RWPE1 (cell line): ENCODE measurements around the gene TNKS1BP1.

Source experiments
- CTCF ChIA-PET: fragments of 350-600 bp; sonication (Branson Sonifier 250); formaldehyde crosslinking; extraction: SDS; loops from one replicate; lab custom pipeline; 2021; lab: Yijun Ruan, JAX
- POLR2A ChIA-PET: fragments of 400-600 bp; formaldehyde crosslinking; extraction: SDS; loops from one replicate; lab custom pipeline; 2020; ENCODE audit warnings: antibody characterized with exemption; ENCODE audit not compliant: low non-redundant PET; lab: Yijun Ruan, JAX
- DNase-seq: peaks from one replicate; pipeline ENCODE4 v3.0.0; 2012; ENCODE audit warnings: low spot score
- H3K27ac ChIP-seq: fragments of 450-650 bp; 2 replicates; pipeline ENCODE4 v1.5.1; 2017
- CTCF ChIP-seq: fragments of 450-650 bp; conservative IDR thresholded peaks from 2 replicates; pipeline ENCODE4 v1.5.1; 2017; ENCODE audit warnings: low read depth, mild to moderate bottlenecking

Gene TNKS1BP1

DNA sequence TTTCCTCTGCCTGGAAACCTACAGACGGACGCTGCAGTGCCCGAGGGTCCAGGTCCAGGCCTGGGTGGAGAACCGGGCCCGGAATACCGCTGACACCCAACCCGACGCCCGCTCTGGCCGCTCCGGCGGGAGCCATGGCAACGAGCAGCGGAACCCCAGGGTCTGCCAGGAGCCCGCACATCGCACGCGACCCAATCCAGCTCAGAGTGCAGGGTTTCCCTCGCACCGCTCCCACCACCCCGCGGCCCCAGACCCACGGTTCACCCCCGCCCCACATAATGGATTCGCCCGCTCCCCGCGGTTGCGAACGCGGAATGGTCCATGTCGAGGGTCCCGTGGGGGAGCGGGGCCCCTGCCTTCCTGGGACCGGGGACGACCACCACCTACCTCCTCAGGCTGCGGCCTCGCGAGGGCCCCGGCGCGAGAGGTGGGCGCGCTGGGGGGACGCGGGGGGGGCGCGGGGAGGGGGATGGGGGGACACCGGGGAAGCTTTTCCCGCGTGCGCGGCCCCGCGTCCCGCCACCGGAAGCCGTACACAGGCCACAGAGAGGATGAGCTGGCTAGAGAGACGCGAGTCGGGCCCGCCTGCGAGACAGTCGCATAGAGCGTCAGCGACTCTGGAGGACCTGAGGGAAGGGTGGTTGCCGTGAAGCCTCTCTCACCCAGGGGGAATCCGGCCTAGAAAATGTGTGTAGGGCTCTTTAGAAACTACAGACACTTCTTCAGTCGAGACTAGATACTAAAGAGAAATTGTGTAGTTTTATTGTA is 10.8 kb upstream of the TNKS1BP1 start, which contains the start of gene SSRP1:
Gene SSRP1 (minus strand): TSS at position 550 of the 768 bp plus-strand sequence. CDS start 771 bp downstream, outside the sequence.
- no peak for TF ChIP-seq CTCF
- ChIA-PET CTCF (interaction anchor here (0.7 kb wide), 1 partner anchor 412 kb away, joined by 4 read pairs; no protein-coding TSS in a partner anchor), POLR2A (interaction anchor here (0.6 to 1.5 kb wide), 3 partner anchors 10 to 17 kb away, joined by 3 to 11 read pairs (median 3); partner anchors contain the start of gene TNKS1BP1)
- peak; percentile 87 for DNase-seq
- peak within 1 kb of the TSS; percentile 85 for H3K27ac ChIP-seq

- POLR2A ChIA-PET = interaction anchor here (1.1 to 1.5 kb wide), 2 partner anchors 9 to 16 kb away, joined by 3 to 11 read pairs; partner anchors contain the start of gene TNKS1BP1
- TF ChIP-seq CTCF = no peak
- CTCF ChIA-PET = no interaction called here
- DNase-seq = no peak
- H3K27ac ChIP-seq = peak overlapping the region; percentile 85
Measured at GRCh38 chr11:57335023-57335342, 10.2 kb upstream of the TNKS1BP1 start.

GRCh38 chr11:57332694-57333440 is 8.1 kb upstream of the TNKS1BP1 start:
- H3K27ac ChIP-seq = no peak overlapping the region
- no peak for DNase-seq
- POLR2A ChIA-PET = no interaction called here
- CTCF ChIA-PET = no interaction called here
- no peak for TF ChIP-seq CTCF

DNA sequence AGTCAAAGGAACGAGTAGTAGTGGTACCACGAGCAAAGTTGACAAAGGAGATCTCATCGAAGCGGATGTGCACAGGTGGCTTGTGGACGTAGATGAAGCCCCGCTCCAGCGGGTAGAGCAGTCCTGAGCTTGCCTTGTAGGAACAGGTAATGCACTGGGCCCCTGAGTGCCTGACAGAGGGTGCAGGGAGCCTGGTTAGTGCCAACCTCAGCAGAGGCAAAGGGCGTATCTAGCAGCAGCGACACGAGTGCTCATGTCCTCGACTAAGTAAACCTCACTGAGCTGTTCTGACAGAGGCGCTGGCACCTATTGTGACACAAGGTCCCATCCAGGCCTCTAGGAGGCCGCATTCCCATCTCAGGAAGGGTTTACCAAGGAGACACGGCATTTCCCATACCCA is 7.0 kb upstream of the TNKS1BP1 start:
- ChIA-PET POLR2A (no interaction called here), CTCF (no interaction called here)
- no peak overlapping the region for H3K27ac ChIP-seq
- no peak for DNase-seq
- no peak for TF ChIP-seq CTCF

DNA sequence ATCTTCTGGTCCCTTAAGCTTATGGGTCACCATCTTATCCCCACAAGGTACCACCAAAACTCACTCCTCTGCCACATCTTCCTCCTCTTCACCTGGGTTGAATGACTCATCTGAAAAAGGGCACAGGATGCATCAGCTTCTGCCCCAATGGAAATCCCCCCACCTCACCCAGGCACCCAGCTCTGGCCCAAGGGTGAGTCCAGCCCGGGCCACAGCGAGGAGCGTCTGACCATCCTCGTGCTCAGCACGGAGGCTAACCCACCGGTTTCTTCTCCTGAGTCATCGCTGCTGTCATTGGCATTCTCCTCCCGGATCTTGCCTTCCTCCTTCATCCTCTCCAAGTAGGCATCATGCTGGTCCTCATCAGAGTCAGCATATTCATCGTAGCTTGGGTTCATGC is 5.3 kb upstream of the TNKS1BP1 start:
- H3K27ac ChIP-seq = no peak overlapping the region
- no peak for DNase-seq
- TF ChIP-seq CTCF = no peak
- ChIA-PET POLR2A (no interaction called here), CTCF (no interaction called here)

DNA sequence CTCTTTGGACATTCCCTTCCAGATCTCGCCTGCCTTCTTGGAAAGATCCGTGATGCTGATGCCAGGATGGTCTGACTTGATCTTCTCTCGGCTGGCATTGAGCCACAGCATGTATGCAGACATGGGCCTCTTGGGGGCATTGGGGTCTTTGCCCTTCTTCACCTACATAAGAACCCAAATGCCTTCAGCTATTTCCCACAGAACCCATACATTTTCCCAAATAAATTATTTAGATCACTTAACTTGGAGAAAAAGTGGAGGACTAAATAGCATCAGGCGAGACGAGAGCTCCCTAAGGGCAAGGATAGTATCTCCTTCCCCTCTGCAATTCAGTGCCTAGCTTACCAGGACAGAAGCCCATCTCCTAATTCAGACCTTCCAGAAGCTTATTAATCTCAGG is 3.0 kb upstream of the TNKS1BP1 start:
- no peak for DNase-seq
- TF ChIP-seq CTCF = no peak
- peak overlapping the region; percentile 52 for H3K27ac ChIP-seq
- ChIA-PET CTCF (no interaction called here), POLR2A (interaction anchor here (0.6 kb wide), 1 partner anchor 22 kb away, joined by 7 read pairs; no protein-coding TSS in a partner anchor)
